BLaER1 (cell line): ENCODE results near the gene ZNF254.
A peak's percentile ranks its signal among the peaks of the same experiment; 100 is the strongest.

Experiments
- H3K27ac ChIP-seq: shearing (Covaris generic); formaldehyde crosslinking; 2 replicates; pipeline ENCODE4 v1.8.1; 2022
- H3K27me3 ChIP-seq: shearing (Covaris generic); formaldehyde crosslinking; 2 replicates; pipeline ENCODE4 v1.8.1; 2022
- H3K36me3 ChIP-seq: shearing (Covaris generic); formaldehyde crosslinking; 2 replicates; pipeline ENCODE4 v1.8.1; 2022
- H3K4me1 ChIP-seq: shearing (Covaris generic); formaldehyde crosslinking; 2 replicates; pipeline ENCODE4 v1.8.1; 2022
- H3K4me2 ChIP-seq: shearing (Covaris generic); formaldehyde crosslinking; 2 replicates; pipeline ENCODE4 v1.8.1; 2022
- H3K4me3 ChIP-seq: shearing (Covaris generic); formaldehyde crosslinking; 2 replicates; pipeline ENCODE4 v1.8.1; 2022
- H3K9ac ChIP-seq: shearing (Covaris generic); formaldehyde crosslinking; 2 replicates; pipeline ENCODE4 v1.8.1; 2022
- H3K9me3 ChIP-seq: shearing (Covaris generic); formaldehyde crosslinking; 2 replicates; pipeline ENCODE4 v1.8.1; 2022
- H4K20me1 ChIP-seq: shearing (Covaris generic); formaldehyde crosslinking; 2 replicates; pipeline ENCODE4 v1.8.1; 2022
- Cebpa-rat ChIP-seq: shearing (Covaris generic); IDR thresholded peaks from 2 replicates; pipeline ENCODE4 v1.8.1; 2022

Gene ZNF254

DNA sequence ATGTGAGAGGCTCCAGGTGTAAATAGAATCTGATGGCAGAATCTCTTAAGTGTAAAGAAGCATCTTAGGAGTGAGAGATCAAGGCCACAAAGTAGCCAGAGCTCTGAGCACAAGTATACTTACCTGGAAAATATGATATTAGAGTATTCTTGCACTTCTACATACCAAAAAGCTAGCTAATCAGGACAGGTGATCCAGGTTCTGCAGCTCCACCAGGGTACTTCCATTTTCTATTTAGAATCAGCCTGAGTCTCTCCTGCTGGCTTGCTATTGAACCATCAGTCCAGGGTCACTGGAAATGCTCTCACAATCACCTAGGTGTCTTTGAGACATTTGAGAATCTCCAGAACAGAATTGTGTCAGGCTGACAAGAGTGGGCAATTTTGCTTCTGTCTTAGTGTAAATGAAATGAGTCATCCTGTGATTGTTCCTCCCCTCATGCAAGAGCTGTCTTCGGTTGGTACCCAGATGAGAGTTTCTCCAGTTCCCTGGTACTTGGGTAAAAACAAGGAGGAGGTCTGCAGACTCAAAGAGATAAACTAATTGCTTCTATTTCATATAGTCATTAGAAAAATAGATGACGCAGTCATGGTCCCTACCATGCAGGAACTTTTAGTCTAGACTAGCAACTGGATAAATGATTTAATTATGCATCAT, 14.6 kb downstream of the ZNF254 start:
- Histone ChIP-seq H3K27ac (no peak overlapping the region), H3K9me3 (peaks cover 97% of the 10 kb centered on the region), H3K4me2 (no peak overlapping the region), H3K4me3 (no peak overlapping the region), H4K20me1 (peaks cover 58% of the 10 kb centered on the region), H3K27me3 (no peaks in the 10 kb centered on the region), H3K9ac (no peak overlapping the region), H3K4me1 (no peaks in the 10 kb centered on the region), H3K36me3 (peaks cover 90% of the 10 kb centered on the region)
- TF ChIP-seq Cebpa-rat = no peak

DNA sequence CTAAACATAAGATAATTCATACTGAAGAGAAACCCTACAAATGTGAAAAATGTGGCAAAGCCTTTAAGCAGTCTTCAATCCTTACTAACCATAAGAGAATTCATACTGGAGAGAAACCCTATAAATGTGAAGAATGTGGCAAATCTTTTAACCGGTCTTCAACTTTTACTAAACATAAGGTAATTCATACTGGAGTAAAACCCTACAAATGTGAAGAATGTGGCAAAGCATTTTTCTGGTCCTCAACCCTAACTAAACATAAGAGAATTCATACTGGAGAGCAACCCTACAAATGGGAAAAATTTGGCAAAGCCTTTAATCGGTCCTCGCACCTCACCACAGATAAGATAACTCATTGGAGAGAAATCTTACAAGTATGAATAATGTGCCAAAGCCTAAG, 40.6 kb downstream of the ZNF254 start:
- Histone ChIP-seq H3K4me3 (peak overlapping the region; percentile 47; the same call in 1 of the 2 replicates), H3K36me3 (peaks cover 83% of the 10 kb centered on the region), H3K4me1 (no peaks in the 10 kb centered on the region), H3K4me2 (no peak overlapping the region), H3K9me3 (peaks cover 90% of the 10 kb centered on the region), H3K27ac (no peak overlapping the region), H3K9ac (no peak overlapping the region), H4K20me1 (no peaks in the 10 kb centered on the region), H3K27me3 (no peaks in the 10 kb centered on the region)
- TF ChIP-seq Cebpa-rat = no peak

DNA sequence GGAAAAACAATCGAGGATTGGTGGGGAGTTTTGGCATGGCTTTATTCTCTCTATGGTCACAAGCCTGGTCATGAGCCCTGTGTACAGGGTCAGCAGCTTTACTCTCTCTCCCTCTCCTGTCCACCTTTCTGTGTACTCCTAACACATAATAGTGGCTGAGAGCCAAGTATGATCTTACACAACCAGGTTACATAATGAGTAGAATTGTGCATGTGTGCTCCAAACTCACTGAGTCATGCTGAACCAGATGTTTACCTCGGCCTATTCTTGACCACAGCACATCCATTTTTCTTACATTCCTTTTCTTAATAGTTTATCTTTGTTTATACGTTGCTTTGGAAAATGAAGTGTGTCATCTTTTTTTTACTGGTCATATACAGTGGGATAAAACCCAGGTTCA, 53.1 kb downstream of the ZNF254 start:
- Histone ChIP-seq H3K4me2 (no peak overlapping the region), H3K4me1 (no peaks in the 10 kb centered on the region), H3K27me3 (no peaks in the 10 kb centered on the region), H3K4me3 (no peak overlapping the region), H3K9ac (no peak overlapping the region), H3K36me3 (peaks cover 67% of the 10 kb centered on the region), H3K27ac (no peak overlapping the region), H3K9me3 (peaks cover 85% of the 10 kb centered on the region), H4K20me1 (no peaks in the 10 kb centered on the region)
- no peak for TF ChIP-seq Cebpa-rat

DNA sequence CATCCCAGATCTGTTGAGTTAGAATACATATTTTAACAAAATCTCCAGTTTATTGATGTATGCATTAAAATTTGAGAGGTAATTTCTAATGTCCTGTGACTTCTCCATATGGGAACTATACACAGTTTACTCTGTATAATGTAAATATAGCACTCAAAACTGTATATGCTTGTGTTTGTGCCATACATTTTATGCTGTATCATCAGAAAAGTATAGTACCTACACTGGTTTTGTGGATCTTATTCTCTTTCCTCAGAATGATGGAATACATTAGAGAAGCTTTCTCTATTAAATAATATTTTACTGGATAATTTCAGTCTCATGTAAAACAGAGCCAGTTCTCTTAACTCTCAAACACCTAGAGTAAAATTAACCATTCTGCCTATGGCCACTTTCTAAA, 53.6 kb downstream of the ZNF254 start:
- Histone ChIP-seq H3K4me1 (no peaks in the 10 kb centered on the region), H3K27me3 (no peaks in the 10 kb centered on the region), H3K4me3 (no peak overlapping the region), H3K4me2 (no peak overlapping the region), H3K9me3 (peaks cover 85% of the 10 kb centered on the region), H3K9ac (no peak overlapping the region), H3K36me3 (peaks cover 67% of the 10 kb centered on the region), H4K20me1 (no peaks in the 10 kb centered on the region), H3K27ac (no peak overlapping the region)
- no peak for TF ChIP-seq Cebpa-rat

DNA sequence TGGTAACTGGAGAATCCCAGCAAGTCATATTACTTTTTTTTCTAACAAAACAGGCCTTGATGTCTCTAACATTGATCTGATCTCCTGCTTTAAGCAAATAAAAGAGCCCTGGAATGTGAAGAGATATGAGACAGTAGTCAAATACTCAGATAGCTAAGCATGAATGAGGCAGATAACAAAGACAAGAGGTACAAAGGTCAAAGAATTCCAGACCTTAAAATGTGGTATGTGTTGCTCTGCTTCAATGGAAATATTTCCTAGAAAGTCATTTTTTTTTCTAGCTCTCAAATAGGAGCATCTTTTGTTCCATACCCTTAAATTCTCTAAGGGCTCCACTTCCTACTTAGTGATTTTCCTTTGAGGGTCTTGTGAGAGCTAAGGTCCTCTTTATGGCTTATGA, 54.6 kb downstream of the ZNF254 start:
- no peak for TF ChIP-seq Cebpa-rat
- H3K4me3 ChIP-seq = no peak overlapping the region
- peaks cover 85% of the 10 kb centered on the region for H3K9me3 ChIP-seq
- no peaks in the 10 kb centered on the region for H4K20me1 ChIP-seq
- H3K27me3 ChIP-seq = no peaks in the 10 kb centered on the region
- H3K9ac ChIP-seq = no peak overlapping the region
- no peaks in the 10 kb centered on the region for H3K4me1 ChIP-seq
- peaks cover 63% of the 10 kb centered on the region for H3K36me3 ChIP-seq
- no peak overlapping the region for H3K27ac ChIP-seq
- no peak overlapping the region for H3K4me2 ChIP-seq

DNA sequence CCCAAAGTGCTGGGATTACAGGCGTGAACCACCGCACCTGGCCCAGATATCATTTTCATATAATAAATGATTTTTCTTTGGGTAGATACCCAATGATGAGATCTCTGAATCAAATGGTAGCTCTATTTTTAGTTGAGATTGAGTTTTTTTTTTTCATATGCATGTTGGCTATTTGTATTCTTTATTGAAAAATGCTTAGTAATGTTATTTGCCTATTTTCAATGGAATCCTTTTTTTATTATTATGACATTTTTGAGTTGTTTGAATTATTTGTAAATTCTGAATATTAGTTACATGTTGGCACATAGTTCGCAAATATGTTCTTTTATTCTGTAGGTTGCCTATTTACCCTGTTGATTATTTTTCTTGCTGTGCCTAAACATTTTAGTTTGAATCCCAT, 55.8 kb downstream of the ZNF254 start:
- Histone ChIP-seq H3K27me3 (no peaks in the 10 kb centered on the region), H3K4me2 (no peak overlapping the region), H3K9me3 (peaks cover 85% of the 10 kb centered on the region), H3K27ac (no peak overlapping the region), H3K36me3 (peaks cover 63% of the 10 kb centered on the region), H3K4me3 (no peak overlapping the region), H4K20me1 (no peaks in the 10 kb centered on the region), H3K9ac (no peak overlapping the region), H3K4me1 (no peaks in the 10 kb centered on the region)
- no peak for TF ChIP-seq Cebpa-rat

DNA sequence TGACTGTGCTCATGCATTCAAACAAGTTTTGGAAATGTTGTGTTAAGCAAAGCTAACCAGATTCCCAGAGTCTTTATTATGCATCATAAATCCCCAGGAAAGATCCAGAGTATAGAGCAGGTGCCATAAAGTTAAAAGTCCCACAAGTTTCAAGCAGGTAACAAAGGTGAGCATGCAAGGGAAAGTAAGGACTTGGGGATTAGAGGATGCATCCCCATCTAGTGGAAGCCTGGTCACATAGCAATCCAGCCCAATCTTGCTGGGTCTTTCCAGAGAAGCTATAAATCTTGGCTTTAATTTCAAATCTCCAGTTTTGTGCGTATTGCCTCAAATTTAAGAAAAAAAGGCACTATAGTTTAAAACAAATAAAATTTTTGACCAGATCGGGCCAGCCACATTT, 72.7 kb downstream of the ZNF254 start:
- Histone ChIP-seq H3K36me3 (peaks cover 67% of the 10 kb centered on the region), H3K27ac (no peak overlapping the region), H3K4me2 (no peak overlapping the region), H3K27me3 (no peaks in the 10 kb centered on the region), H3K9me3 (peaks cover 48% of the 10 kb centered on the region), H3K4me1 (peaks cover 13% of the 10 kb centered on the region; the same call in 1 of the 2 replicates), H3K9ac (no peak overlapping the region), H4K20me1 (no peaks in the 10 kb centered on the region), H3K4me3 (no peak overlapping the region)
- no peak for TF ChIP-seq Cebpa-rat

DNA sequence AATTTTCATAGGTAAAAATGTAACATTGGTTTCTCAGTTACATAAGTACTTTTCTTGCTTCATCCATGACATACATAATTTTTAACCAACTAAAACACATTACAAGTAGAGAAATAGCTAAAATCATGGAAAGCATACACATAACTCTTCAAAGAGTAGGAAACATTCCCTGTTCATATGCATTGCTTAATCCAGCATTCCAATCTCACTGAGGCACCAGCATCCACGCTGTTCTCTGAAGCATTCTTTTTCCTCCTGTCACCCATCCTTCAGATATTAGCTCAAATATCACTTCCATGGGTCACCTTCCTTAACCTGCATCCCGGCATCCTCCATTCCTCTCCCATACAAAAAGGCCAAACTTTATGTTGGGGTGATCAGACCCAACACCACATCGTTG, 79.1 kb downstream of the ZNF254 start:
- peaks cover 12% of the 10 kb centered on the region for H3K9me3 ChIP-seq

DNA sequence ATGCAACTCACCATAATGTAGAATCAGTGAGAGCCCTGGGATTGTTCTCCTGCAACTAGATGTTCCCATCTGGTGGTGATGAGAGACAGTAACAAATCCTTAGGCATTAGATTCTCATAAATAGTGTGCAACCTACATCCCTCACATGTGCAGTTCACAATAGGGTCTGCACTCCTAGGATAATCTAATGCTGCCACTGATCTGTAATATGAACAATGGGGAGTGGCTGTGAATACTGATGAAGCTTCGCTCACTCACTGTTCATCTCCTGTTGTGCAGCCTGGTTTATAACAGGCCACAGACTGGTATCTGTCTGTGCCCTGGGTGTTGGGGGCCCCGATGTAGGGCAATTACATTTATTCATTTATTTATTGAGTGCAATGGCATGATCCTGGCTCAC, 86.9 kb downstream of the ZNF254 start:
- H3K27me3 ChIP-seq = no peaks in the 10 kb centered on the region
- no peak overlapping the region for H3K9ac ChIP-seq
- H3K4me2 ChIP-seq = no peak overlapping the region
- no peaks in the 10 kb centered on the region for H4K20me1 ChIP-seq
- TF ChIP-seq Cebpa-rat = no peak
- peaks cover 28% of the 10 kb centered on the region for H3K36me3 ChIP-seq
- H3K27ac ChIP-seq = no peak overlapping the region
- H3K4me3 ChIP-seq = no peak overlapping the region
- H3K9me3 ChIP-seq = peaks cover 30% of the 10 kb centered on the region
- H3K4me1 ChIP-seq = no peaks in the 10 kb centered on the region; the same call in 1 of the 2 replicates

More for the DNA sequence above, 79.1 kb downstream of the ZNF254 start:
- peaks cover 13% of the 10 kb centered on the region for H3K4me1 ChIP-seq
- H3K27ac ChIP-seq = no peak overlapping the region
- TF ChIP-seq Cebpa-rat = no peak
- no peak overlapping the region for H3K9ac ChIP-seq
- H3K27me3 ChIP-seq = no peaks in the 10 kb centered on the region
- H3K4me2 ChIP-seq = no peak overlapping the region
- H3K36me3 ChIP-seq = peaks cover 41% of the 10 kb centered on the region
- no peak overlapping the region for H3K4me3 ChIP-seq
- no peaks in the 10 kb centered on the region for H4K20me1 ChIP-seq

DNA sequence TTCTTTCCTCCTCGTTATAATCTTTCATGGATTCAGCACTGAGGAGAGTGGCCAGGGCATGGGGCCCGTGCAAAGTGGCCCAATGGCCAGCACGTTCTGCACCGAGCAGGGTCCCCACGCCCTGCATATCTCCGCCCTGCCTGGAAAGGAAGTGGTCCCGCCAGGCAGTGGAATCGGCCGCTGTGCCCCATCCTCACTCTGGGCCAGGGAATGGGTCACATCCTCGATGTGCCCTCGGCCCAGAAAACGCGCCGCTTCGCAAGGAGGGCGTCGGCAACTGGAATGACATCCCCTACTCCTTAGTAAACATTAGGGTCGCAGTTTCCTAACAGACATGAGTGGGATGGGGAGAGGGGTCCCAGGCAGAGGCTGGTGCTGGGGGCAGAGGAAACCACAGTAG, 90.7 kb downstream of the ZNF254 start:
- H3K4me2 ChIP-seq = no peak overlapping the region
- H4K20me1 ChIP-seq = no peaks in the 10 kb centered on the region
- no peaks in the 10 kb centered on the region for H3K27me3 ChIP-seq
- no peaks in the 10 kb centered on the region for H3K4me1 ChIP-seq
- H3K9me3 ChIP-seq = peaks cover 30% of the 10 kb centered on the region
- H3K27ac ChIP-seq = no peak overlapping the region
- TF ChIP-seq Cebpa-rat = no peak
- no peak overlapping the region for H3K4me3 ChIP-seq
- H3K9ac ChIP-seq = no peak overlapping the region
- H3K36me3 ChIP-seq = peaks cover 11% of the 10 kb centered on the region

DNA sequence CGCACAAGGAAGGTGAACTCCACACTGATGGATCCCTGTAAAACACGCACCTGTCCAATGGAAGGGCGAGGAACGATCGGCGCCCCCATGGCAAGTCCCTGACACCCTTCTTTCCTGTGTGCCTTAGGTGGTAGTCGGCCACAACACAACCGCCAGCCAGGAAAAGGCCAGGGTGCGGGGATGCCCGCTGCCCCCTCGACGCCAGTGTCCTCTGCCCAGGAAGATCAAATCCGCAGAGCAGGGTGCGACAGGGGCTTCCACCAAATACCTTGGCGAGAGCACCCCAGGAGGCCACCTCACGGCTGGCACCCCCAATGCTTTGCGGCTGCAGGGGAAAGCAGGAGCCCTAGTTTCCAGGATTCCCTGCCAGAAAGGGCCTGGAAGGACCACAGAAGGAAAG, 91.2 kb downstream of the ZNF254 start:
- Histone ChIP-seq H3K27ac (no peak overlapping the region), H3K27me3 (no peaks in the 10 kb centered on the region), H3K4me3 (no peak overlapping the region), H4K20me1 (no peaks in the 10 kb centered on the region), H3K36me3 (peaks cover 11% of the 10 kb centered on the region), H3K9me3 (peaks cover 30% of the 10 kb centered on the region), H3K4me2 (no peak overlapping the region), H3K4me1 (no peaks in the 10 kb centered on the region), H3K9ac (no peak overlapping the region)
- no peak for TF ChIP-seq Cebpa-rat
